SK-N-SH treated with all-trans-retinoic acid at 6 μM for 48 hours (cell line): ENCODE data around the gene PSAPL1.

Source experiments
- ATAC-seq: fragments of 200-7000 bp; cut with Tn5 transposase; 3 replicates; pipeline ENCODE4 v1.9.1; 2020; ENCODE audit warnings: mild to moderate bottlenecking, moderate library complexity
- ARNTL ChIP-seq: fragments of 450-650 bp; formaldehyde crosslinking; IDR thresholded peaks from 2 replicates; pipeline ENCODE4 v1.5.0; 2020; ENCODE audit warnings: low read depth, mild to moderate bottlenecking, moderate library complexity, borderline replicate concordance
- BACH2 ChIP-seq: fragments of 250-450 bp; sonication (Bioruptor Pico); IDR thresholded peaks from 2 replicates; pipeline ENCODE4 v1.9.0; 2021; ENCODE audit warnings: mild to moderate bottlenecking, borderline replicate concordance
- CREB5 ChIP-seq: fragments of 250-450 bp; sonication (Bioruptor Pico); IDR thresholded peaks from 2 replicates; pipeline ENCODE4 v1.5.1; 2020; ENCODE audit warnings: low read depth, mild to moderate bottlenecking, moderate library complexity
- CSDC2 ChIP-seq: fragments of 250-450 bp; sonication (Bioruptor Pico); IDR thresholded peaks from 2 replicates; pipeline ENCODE4 v1.5.0; 2020; ENCODE audit warnings: mild to moderate bottlenecking, moderate library complexity
- CSRNP3 ChIP-seq: fragments of 250-450 bp; sonication (Bioruptor Pico); IDR thresholded peaks from 2 replicates; pipeline ENCODE4 v1.5.1; 2021; ENCODE audit warnings: mild to moderate bottlenecking, moderate library complexity
- ISL1 ChIP-seq: fragments of 250-450 bp; sonication (Bioruptor Pico); IDR thresholded peaks from 2 replicates; pipeline ENCODE4 v2.1.2; 2022; ENCODE audit warnings: mild to moderate bottlenecking, moderate library complexity
- PATZ1 ChIP-seq: fragments of 250-450 bp; sonication (Bioruptor Pico); IDR thresholded peaks from 2 replicates; pipeline ENCODE4 v1.8.0; 2020; ENCODE audit warnings: mild to moderate bottlenecking, moderate library complexity, borderline replicate concordance
- PPARA ChIP-seq: fragments of 250-450 bp; sonication (Bioruptor Pico); IDR thresholded peaks from 2 replicates; pipeline ENCODE4 v1.5.0; 2020; ENCODE audit warnings: mild to moderate bottlenecking, borderline replicate concordance
- RARB ChIP-seq: fragments of 250-450 bp; sonication (Bioruptor Pico); IDR thresholded peaks from 2 replicates; pipeline ENCODE4 v1.8.0; 2021; ENCODE audit warnings: mild to moderate bottlenecking, moderate library complexity
- SNAI2 ChIP-seq: fragments of 250-450 bp; sonication (Bioruptor Pico); IDR thresholded peaks from 2 replicates; pipeline ENCODE4 v1.5.0; 2020; ENCODE audit warnings: mild to moderate bottlenecking, moderate library complexity
- TCF4 ChIP-seq: fragments of 250-450 bp; sonication (Bioruptor Pico); IDR thresholded peaks from 2 replicates; pipeline ENCODE4 v1.8.0; 2021; ENCODE audit warnings: mild to moderate bottlenecking, moderate library complexity, borderline replicate concordance
- TOX ChIP-seq: fragments of 250-450 bp; sonication (Bioruptor Pico); IDR thresholded peaks from 2 replicates; pipeline ENCODE4 v1.8.0; 2021; ENCODE audit warnings: mild to moderate bottlenecking, moderate library complexity, borderline replicate concordance
- TSHZ2 ChIP-seq: fragments of 250-450 bp; sonication (Bioruptor Pico); IDR thresholded peaks from 2 replicates; pipeline ENCODE4 v1.5.0; 2020; ENCODE audit warnings: mild to moderate bottlenecking, moderate library complexity
- ZC3H10 ChIP-seq: fragments of 250-450 bp; sonication (Bioruptor Pico); IDR thresholded peaks from 2 replicates; pipeline ENCODE4 v1.5.1; 2021; ENCODE audit warnings: mild to moderate bottlenecking, moderate library complexity
- ZFP3 ChIP-seq: fragments of 250-450 bp; sonication (Bioruptor Pico); IDR thresholded peaks from 2 replicates; pipeline ENCODE4 v1.5.0; 2020; ENCODE audit warnings: mild to moderate bottlenecking, moderate library complexity
- ZFP30 ChIP-seq: fragments of 450-650 bp; formaldehyde crosslinking; IDR thresholded peaks from 2 replicates; pipeline ENCODE4 v1.5.0; 2022; ENCODE audit warnings: mild to moderate bottlenecking, moderate library complexity
- ZNF565 ChIP-seq: fragments of 450-650 bp; formaldehyde crosslinking; conservative IDR thresholded peaks from 2 replicates; pipeline ENCODE4 v1.5.0; 2020; ENCODE audit warnings: low read depth, mild to moderate bottlenecking, moderate library complexity
- ZNF8 ChIP-seq: fragments of 450-650 bp; formaldehyde crosslinking; IDR thresholded peaks from 2 replicates; pipeline ENCODE4 v1.5.0; 2020; ENCODE audit warnings: mild to moderate bottlenecking, moderate library complexity

PSAPL1 gene

GRCh38 chr4:7395645-7396044, 39.1 kb downstream of the PSAPL1 start:
- no peak for ATAC-seq
- no peak for TF ChIP-seq ZC3H10 (CRISPR knock-in tag)
- no peak for TF ChIP-seq BACH2 (CRISPR knock-in tag)

- TF ChIP-seq TOX, result no peak
- TF ChIP-seq, all 23 proteins: peak for 0
- ATAC-seq, result no peak
These were observed 39.9 kb downstream of the PSAPL1 start for GRCh38 chr4:7394681-7395451.

GRCh38 chr4:7393601-7394575, 40.8 kb downstream of the PSAPL1 start:
- no peak for TF ChIP-seq CSDC2 (CRISPR knock-in tag)
- TF ChIP-seq TCF4 (CRISPR knock-in tag), result no peak
- TF ChIP-seq ZNF565 (CRISPR knock-in tag), result no peak
- no peak for TF ChIP-seq ZC3H10 (CRISPR knock-in tag)
- TF ChIP-seq RARB (CRISPR knock-in tag), result no peak
- TF ChIP-seq TSHZ2 (CRISPR knock-in tag), result no peak
- no peak for TF ChIP-seq ARNTL (CRISPR knock-in tag)
- no peak for TF ChIP-seq ZFP30 (CRISPR knock-in tag)
- no peak for TF ChIP-seq PPARA (CRISPR knock-in tag)
- no peak for TF ChIP-seq ISL1 (CRISPR knock-in tag)
- ATAC-seq, result no peak

- no peak for TF ChIP-seq ZFP30 (CRISPR knock-in tag)
- no peak for TF ChIP-seq BACH2 (CRISPR knock-in tag)
- no peak for TF ChIP-seq ARNTL (CRISPR knock-in tag)
- no peak for TF ChIP-seq PATZ1 (CRISPR knock-in tag)
- no peak for TF ChIP-seq ZC3H10 (CRISPR knock-in tag)
- TF ChIP-seq ZNF8 (CRISPR knock-in tag), result no peak
- no peak for ATAC-seq
These were observed 42.0 kb downstream of the PSAPL1 start for GRCh38 chr4:7392438-7393421.

- ATAC-seq, result peak; percentile 26; the same call in 2 of the 3 replicates
- TF ChIP-seq ZFP3 (CRISPR knock-in tag) (no peak), CSRNP3 (CRISPR knock-in tag) (no peak), ARNTL (CRISPR knock-in tag) (no peak), CREB5 (no peak), SNAI2 (no peak), CSDC2 (CRISPR knock-in tag) (no peak), ZNF565 (CRISPR knock-in tag) (no peak)
These were observed 42.9 kb downstream of the PSAPL1 start for GRCh38 chr4:7391637-7392437.
